DOHH2 (cell line): Measurements from ENCODE around the gene FHOD1.
A peak's percentile ranks its signal among the peaks of the same experiment; 100 is the strongest.

ENCODE experiments used
- H3F3A ChIP-seq: fragments of 200-600 bp; sonication (generic), shearing (Covaris generic); 2 replicates; pipeline ENCODE4 v1.6.0; 2016; ENCODE audit warnings: antibody characterized with exemption, mild to moderate bottlenecking; ENCODE audit not compliant: control insufficient read depth, insufficient read depth
- H3K27ac ChIP-seq: fragments of 200-600 bp; sonication (generic); 2 replicates; pipeline ENCODE4 v1.5.1; 2014; ENCODE audit warnings: low read depth, mild to moderate bottlenecking, low read length, moderate library complexity
- H3K27me3 ChIP-seq: fragments of 200-600 bp; sonication (generic); 2 replicates; pipeline ENCODE4 v1.6.1; 2014; ENCODE audit warnings: mild to moderate bottlenecking, low read length, mixed read lengths; ENCODE audit not compliant: control insufficient read depth
- H3K36me3 ChIP-seq: fragments of 200-600 bp; sonication (generic); 2 replicates; pipeline ENCODE4 v1.6.1; 2014; ENCODE audit warnings: mild to moderate bottlenecking, low read length, moderate library complexity, mixed read lengths; ENCODE audit not compliant: control insufficient read depth
- H3K4me1 ChIP-seq: fragments of 200-600 bp; sonication (generic); 2 replicates; pipeline ENCODE4 v1.6.1; 2014; ENCODE audit warnings: mild to moderate bottlenecking, low read length, mixed read lengths; ENCODE audit not compliant: control insufficient read depth
- H3K4me2 ChIP-seq: fragments of 200-600 bp; sonication (generic); 2 replicates; pipeline ENCODE4 v1.6.0; 2014; ENCODE audit warnings: mild to moderate bottlenecking, low read length, moderate library complexity
- H3K4me3 ChIP-seq: fragments of 200-600 bp; sonication (generic); 2 replicates; pipeline ENCODE4 v1.5.1; 2014; ENCODE audit warnings: mild to moderate bottlenecking, low read length, mixed read lengths
- H3K79me2 ChIP-seq: fragments of 200-600 bp; sonication (generic); 2 replicates; pipeline ENCODE4 v1.6.1; 2014; ENCODE audit warnings: mild to moderate bottlenecking, low read length, mixed read lengths; ENCODE audit not compliant: control insufficient read depth
- H3K9me2 ChIP-seq: fragments of 200-600 bp; sonication (generic); replicated peaks from 2 replicates; pipeline ENCODE4 v1.6.1; 2014; ENCODE audit warnings: mild to moderate bottlenecking, low read length, mixed read lengths; ENCODE audit not compliant: control insufficient read depth
- H3K9me3 ChIP-seq: fragments of 200-600 bp; sonication (generic); 2 replicates; pipeline ENCODE4 v1.6.1; 2014; ENCODE audit warnings: antibody characterized with exemption, low read length, mixed read lengths; ENCODE audit not compliant: control insufficient read depth, insufficient read depth
- H4K20me1 ChIP-seq: fragments of 200-600 bp; sonication (generic); 2 replicates; pipeline ENCODE4 v1.6.0; 2014; ENCODE audit warnings: low read depth, mild to moderate bottlenecking, antibody characterized with exemption, low read length, moderate library complexity; ENCODE audit not compliant: control insufficient read depth, insufficient read depth
- CTCF ChIP-seq: fragments of 200-600 bp; sonication (generic); IDR thresholded peaks from one replicate; pipeline ENCODE4 v1.5.1; 2014; ENCODE audit warnings: antibody characterized with exemption, mild to moderate bottlenecking, low read depth, low read length; ENCODE audit not compliant: poor library complexity, severe bottlenecking
- EZH2phosphoT487 ChIP-seq: fragments of 200-600 bp; sonication (generic); IDR thresholded peaks from 2 replicates; pipeline ENCODE4 v1.6.1; 2017; ENCODE audit warnings: borderline replicate concordance, mild to moderate bottlenecking, antibody characterized with exemption, low read length, moderate library complexity, mixed read lengths

FHOD1 gene

GRCh38 chr16:67247192-67248072, at the start of gene FHOD1:
Gene FHOD1, minus strand, starts transcription at chr16:67247481. Its CDS starts 71 bp downstream, at chr16:67247410.
- H3K27ac ChIP-seq = peak within 1 kb of the TSS; percentile 58
- H3K4me3 ChIP-seq = peak within 1 kb of the TSS; percentile 92

GRCh38 chr16:67296420-67296819, 49.1 kb upstream of the FHOD1 start:
- H3K4me3 ChIP-seq = no peak overlapping the region
- TF ChIP-seq CTCF = no peak
- no peak for TF ChIP-seq EZH2phosphoT487
- H3K36me3 ChIP-seq = no peaks in the 10 kb centered on the region
- H3F3A ChIP-seq = no peaks in the 10 kb centered on the region
- H3K4me1 ChIP-seq = no peaks in the 10 kb centered on the region
- no peaks in the 10 kb centered on the region for H4K20me1 ChIP-seq
- H3K27me3 ChIP-seq = peaks cover 25% of the 10 kb centered on the region; the same call in 1 of the 2 replicates
- H3K79me2 ChIP-seq = no peaks in the 10 kb centered on the region
- H3K9me2 ChIP-seq = no peaks in the 10 kb centered on the region
- H3K4me2 ChIP-seq = no peak overlapping the region
- H3K27ac ChIP-seq = no peak overlapping the region
- no peaks in the 10 kb centered on the region for H3K9me3 ChIP-seq

More at GRCh38 chr16:67247192-67248072, at the start of gene FHOD1:
- Histone ChIP-seq H3K27me3 (peaks cover 32% of the 10 kb centered on the region), H3K79me2 (peaks cover 8% of the 10 kb centered on the region; the same call in 1 of the 2 replicates), H3K36me3 (no peaks in the 10 kb centered on the region), H3K9me3 (no peaks in the 10 kb centered on the region), H4K20me1 (peaks cover 3% of the 10 kb centered on the region; the same call in 1 of the 2 replicates), H3K9me2 (no peaks in the 10 kb centered on the region), H3K4me2 (peak within 1 kb of the TSS; percentile 80), H3K4me1 (peaks cover 50% of the 10 kb centered on the region), H3F3A (peaks cover 12% of the 10 kb centered on the region)
- TF ChIP-seq CTCF = peak; percentile 8
- TF ChIP-seq EZH2phosphoT487 = no peak

GRCh38 chr16:67294938-67295361, 47.7 kb upstream of the FHOD1 start:
- no peaks in the 10 kb centered on the region for H4K20me1 ChIP-seq
- no peaks in the 10 kb centered on the region for H3K36me3 ChIP-seq
- H3K27me3 ChIP-seq = peaks cover 22% of the 10 kb centered on the region; the same call in 1 of the 2 replicates
- no peaks in the 10 kb centered on the region for H3K9me2 ChIP-seq
- H3K79me2 ChIP-seq = no peaks in the 10 kb centered on the region
- no peak overlapping the region for H3K4me3 ChIP-seq
- TF ChIP-seq CTCF = no peak
- no peak for TF ChIP-seq EZH2phosphoT487
- no peaks in the 10 kb centered on the region for H3K9me3 ChIP-seq
- no peaks in the 10 kb centered on the region for H3F3A ChIP-seq
- H3K4me2 ChIP-seq = no peak overlapping the region
- no peak overlapping the region for H3K27ac ChIP-seq
- no peaks in the 10 kb centered on the region for H3K4me1 ChIP-seq
